ENCODE results near the gene CDH20. TPM values are rescaled to one million over a fixed set of nuclear protein-coding genes. Genes with fewer than 3 reads are reported as not detected.

Gene CDH20
- total RNA-seq, 2 experiments from 2014 or later: not detected

GRCh38 chr18:61292280-61293035, 40.8 kb upstream of the CDH20 start:
- DNase-seq (no peak), ATAC-seq (no peak)
- no peaks in the 10 kb centered on the region for H3K36me3 Mint-ChIP-seq (ENCODE audit: low read depth)
- H3K9me3 Mint-ChIP-seq: no peaks in the 10 kb centered on the region
- no peak overlapping the region for H3K4me3 Mint-ChIP-seq
- H3K27ac Mint-ChIP-seq: no peak overlapping the region
- no peak for TF ChIP-seq CTCF (IDR thresholded peaks at IDR 0.05)
- H3K4me1 Mint-ChIP-seq (ENCODE audit: low read depth): no peaks in the 10 kb centered on the region
- intact Hi-C loops (cut with micrococcal nuclease): no loop called here
- POLR2A ChIA-PET: no interaction called here
- CTCF ChIA-PET: no interaction called here
- no peaks in the 10 kb centered on the region for H3K27me3 Mint-ChIP-seq

DNA sequence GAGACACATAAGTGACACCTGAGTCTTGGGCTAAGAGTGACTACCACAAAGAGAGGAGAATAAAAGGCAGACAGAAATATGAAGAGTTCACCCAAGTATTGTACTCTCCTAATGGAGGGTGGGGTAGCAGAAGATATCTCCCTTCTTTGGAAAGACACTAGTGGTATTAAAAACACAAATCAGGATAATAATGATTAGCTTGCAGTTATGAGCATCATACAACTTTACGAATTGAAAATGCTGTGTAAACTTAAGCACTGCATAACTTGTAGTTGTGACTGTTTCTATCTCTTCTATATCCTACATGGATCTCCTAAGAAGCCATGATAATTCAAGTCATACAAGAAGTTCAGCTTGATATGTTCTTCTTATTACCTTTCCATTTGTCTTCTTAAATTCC, 38.1 kb upstream of the CDH20 start:
- Mint-ChIP-seq H3K36me3 (ENCODE audit: low read depth) (no peaks in the 10 kb centered on the region), H3K4me3 (no peak overlapping the region), H3K4me1 (ENCODE audit: low read depth) (no peaks in the 10 kb centered on the region), H3K27me3 (no peaks in the 10 kb centered on the region), H3K9me3 (no peaks in the 10 kb centered on the region), H3K27ac (no peak overlapping the region)
- no peak for DNase-seq
- ChIA-PET CTCF (no interaction called here), POLR2A (no interaction called here)
- TF ChIP-seq CTCF (IDR thresholded peaks at IDR 0.05): no peak
- no peak for ATAC-seq
- intact Hi-C loops (cut with micrococcal nuclease): no loop called here

- POLR2A ChIA-PET: no interaction called here
- Mint-ChIP-seq H3K4me1 (ENCODE audit: low read depth) (no peaks in the 10 kb centered on the region), H3K27me3 (no peaks in the 10 kb centered on the region), H3K36me3 (ENCODE audit: low read depth) (no peaks in the 10 kb centered on the region), H3K4me3 (no peak overlapping the region), H3K9me3 (no peaks in the 10 kb centered on the region), H3K27ac (no peak overlapping the region)
- no peak for TF ChIP-seq CTCF (IDR thresholded peaks at IDR 0.05)
- CTCF ChIA-PET: no interaction called here
- intact Hi-C loops (cut with micrococcal nuclease): no loop called here
- no peak for DNase-seq
- no peak for ATAC-seq
Observed at GRCh38 chr18:61308004-61308403, 25.2 kb upstream of the CDH20 start.

GRCh38 chr18:61308795-61309393, 24.3 kb upstream of the CDH20 start:
- no peaks in the 10 kb centered on the region for H3K4me1 Mint-ChIP-seq (ENCODE audit: low read depth)
- POLR2A ChIA-PET: no interaction called here
- no peak overlapping the region for H3K27ac Mint-ChIP-seq
- CTCF ChIA-PET: no interaction called here
- no peak for TF ChIP-seq CTCF (IDR thresholded peaks at IDR 0.05)
- no peak overlapping the region for H3K4me3 Mint-ChIP-seq
- no peaks in the 10 kb centered on the region for H3K27me3 Mint-ChIP-seq
- intact Hi-C loops (cut with micrococcal nuclease): no loop called here
- ATAC-seq (no peak), DNase-seq (no peak)
- H3K9me3 Mint-ChIP-seq: peaks cover 2% of the 10 kb centered on the region
- no peaks in the 10 kb centered on the region for H3K36me3 Mint-ChIP-seq (ENCODE audit: low read depth)

GRCh38 chr18:61322265-61322873, 10.9 kb upstream of the CDH20 start:
- Mint-ChIP-seq H3K36me3 (ENCODE audit: low read depth) (no peaks in the 10 kb centered on the region), H3K4me3 (no peak overlapping the region), H3K4me1 (ENCODE audit: low read depth) (no peaks in the 10 kb centered on the region), H3K27ac (no peak overlapping the region), H3K27me3 (no peaks in the 10 kb centered on the region), H3K9me3 (no peaks in the 10 kb centered on the region)
- POLR2A ChIA-PET: no interaction called here
- intact Hi-C loops (cut with micrococcal nuclease): loop anchor here (2.0 kb wide), 1 partner anchor 180 kb away; no protein-coding TSS in a partner anchor
- DNase-seq: peak; percentile 64
- CTCF ChIA-PET: interaction anchor here (0.6 to 2.5 kb wide), 12 partner anchors 9 to 216 kb away, joined by 3 to 32 read pairs (median 4); no protein-coding TSS in a partner anchor
- ATAC-seq: peak; percentile 60
- peak; percentile 72 for TF ChIP-seq CTCF (IDR thresholded peaks at IDR 0.05)

All from activated CD8-positive, alpha-beta T cell treated with anti-CD3 and anti-CD28 coated beads for 36 hours (primary cell).